Sigmoid colon (tissue), 7 donors: ENCODE measurements around the gene CDNF. TPM values are rescaled to one million over a fixed set of nuclear protein-coding genes. Genes with fewer than 3 reads are reported as not detected.

Source experiments
- DNase-seq: peaks from one replicate; pipeline ENCODE4 v3.0.0-alpha.2; 2019
- H3K27ac ChIP-seq, 4 donors: fragments of 200-600 bp; sonication (generic); one replicate each; pipeline ENCODE4 v1.5.1; 2016 to 2019; ENCODE audit warnings: mild to moderate bottlenecking in 1 of 4
- H3K27me3 ChIP-seq, 3 donors: fragments of 200-600 bp; sonication (generic); one replicate each; pipeline ENCODE4 v1.5.1; 2019; ENCODE audit warnings: mild to moderate bottlenecking in 1 of 3
- H3K36me3 ChIP-seq, 4 donors: fragments of 200-600 bp; sonication (generic); one replicate each; pipeline ENCODE4 v1.5.1; 2016 to 2019
- H3K4me1 ChIP-seq, 4 donors: fragments of 200-600 bp; sonication (generic); one replicate each; pipeline ENCODE4 v1.5.1; 2017 to 2019
- H3K4me3 ChIP-seq, 4 donors: fragments of 200-600 bp; sonication (generic); one replicate each; pipeline ENCODE4 v1.5.1; 2017 to 2019; ENCODE audit warnings: mild to moderate bottlenecking in 2 of 4, moderate library complexity in 1 of 4
- H3K9me3 ChIP-seq, 4 donors: fragments of 200-600 bp in 3 of 4; sonication (generic) in 3 of 4; one replicate each; pipeline versions ENCODE4 v1.5.1 to v1.6.1; 2013 to 2019
- EP300 ChIP-seq, 4 donors: sonication (generic); formaldehyde crosslinking; IDR thresholded peaks; one replicate each; pipeline ENCODE4 v1.6.1; 2017; ENCODE audit warnings: antibody characterized with exemption in 4 of 4
- POLR2A ChIP-seq, 2 donors: fragments of 450-650 bp; IDR thresholded peaks; one replicate each; pipeline ENCODE4 v1.6.1; 2016; ENCODE audit warnings: antibody characterized with exemption in 2 of 2, mild to moderate bottlenecking in 2 of 2, moderate library complexity in 2 of 2
- POLR2AphosphoS5 ChIP-seq, 4 donors: sonication (generic); formaldehyde crosslinking; IDR thresholded peaks; one replicate each; pipeline ENCODE4 v1.6.1; 2017; ENCODE audit warnings: antibody characterized with exemption in 4 of 4
- WGBS, 2 donors: extraction: QIAGEN DNeasy Blood & Tissue Kit; methylation state at CpG; one replicate each; pipeline ENCODE4 v1.1.7; 2013; 5-methylcytosine and 5-hydroxymethylcytosine counted together
- intact Hi-C: fragments of 100-400 bp; cut with DNase I; formaldehyde crosslinking; loops from one replicate; pipeline ENCODE4 v1.15.1; 2023
- polyA plus RNA-seq, 3 donors: library from polyadenylated mRNA; stranded (reverse); fragments of 200-250 nt; gene quantifications; one replicate each; pipeline ENCODE4 v1.2.3, GENCODE V29; 2013
- total RNA-seq, 4 donors: library from RNA; depleted of rRNA; stranded (reverse); fragments of >200 nt; gene quantifications; one replicate each; pipeline ENCODE4 v1.1.0, GENCODE V29; 2016
- TF ChIP-seq, protein P1 (sequence below), 4 experiments: fragments of 450-650 bp in 3 of 4; fragments of 200-600 bp in 1 of 4; IDR thresholded peaks; one replicate each; pipeline ENCODE4 v1.5.1; 2016 to 2019; ENCODE audit warnings: antibody characterized with exemption in 4 of 4, mild to moderate bottlenecking in 3 of 4, moderate library complexity in 2 of 4
- donor health status: healthy with polysubstance abuse.
- donor health status: Bipolar disorder and iron deficiency.
- donor health status: healthy.

The CDNF gene
- total and polyA plus RNA-seq, 7 donors: 0.95 to 2.9 (median 1.8) TPM; not detected in 3

DNA sequence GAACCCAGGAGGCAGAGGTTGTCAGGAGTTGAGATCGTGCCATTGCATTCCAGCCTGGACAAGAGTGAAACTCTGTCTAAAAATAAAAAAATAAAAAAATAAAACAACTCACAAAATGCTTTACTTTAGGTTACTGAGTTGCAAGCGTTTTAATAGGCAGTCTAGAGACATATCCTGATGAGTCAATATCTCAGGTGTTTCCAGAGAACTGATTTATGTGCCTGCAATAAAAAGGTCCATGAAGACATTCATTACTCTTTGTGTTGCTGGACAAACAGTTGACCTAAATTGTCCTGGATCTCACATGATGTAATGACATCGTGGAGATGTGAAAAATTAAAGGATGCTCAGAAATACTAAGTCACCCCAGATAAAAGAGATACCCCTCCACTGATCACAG, 31.5 kb downstream of the CDNF start:
- Histone ChIP-seq H3K4me1 (no peaks in the 10 kb centered on the region), H3K27ac (no peak overlapping the region), H3K9me3 (no peaks in the 10 kb centered on the region), H3K36me3 (no peaks in the 10 kb centered on the region), H3K27me3 (no peaks in the 10 kb centered on the region), H3K4me3 (no peak overlapping the region)
- whole genome bisulfite sequencing, 2 donors: 29 to 73% methylated on average over 3 of the region's 3 CpGs
- intact Hi-C loops: no loop called here
- DNase-seq: no peak
- TF ChIP-seq EP300 (IDR thresholded peaks at IDR 0.05) (no peak), POLR2A (IDR thresholded peaks at IDR 0.05) (no peak), POLR2AphosphoS5 (IDR thresholded peaks at IDR 0.05) (no peak)
- TF ChIP-seq, protein P1, sequence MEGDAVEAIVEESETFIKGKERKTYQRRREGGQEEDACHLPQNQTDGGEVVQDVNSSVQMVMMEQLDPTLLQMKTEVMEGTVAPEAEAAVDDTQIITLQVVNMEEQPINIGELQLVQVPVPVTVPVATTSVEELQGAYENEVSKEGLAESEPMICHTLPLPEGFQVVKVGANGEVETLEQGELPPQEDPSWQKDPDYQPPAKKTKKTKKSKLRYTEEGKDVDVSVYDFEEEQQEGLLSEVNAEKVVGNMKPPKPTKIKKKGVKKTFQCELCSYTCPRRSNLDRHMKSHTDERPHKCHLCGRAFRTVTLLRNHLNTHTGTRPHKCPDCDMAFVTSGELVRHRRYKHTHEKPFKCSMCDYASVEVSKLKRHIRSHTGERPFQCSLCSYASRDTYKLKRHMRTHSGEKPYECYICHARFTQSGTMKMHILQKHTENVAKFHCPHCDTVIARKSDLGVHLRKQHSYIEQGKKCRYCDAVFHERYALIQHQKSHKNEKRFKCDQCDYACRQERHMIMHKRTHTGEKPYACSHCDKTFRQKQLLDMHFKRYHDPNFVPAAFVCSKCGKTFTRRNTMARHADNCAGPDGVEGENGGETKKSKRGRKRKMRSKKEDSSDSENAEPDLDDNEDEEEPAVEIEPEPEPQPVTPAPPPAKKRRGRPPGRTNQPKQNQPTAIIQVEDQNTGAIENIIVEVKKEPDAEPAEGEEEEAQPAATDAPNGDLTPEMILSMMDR (IDR thresholded peaks at IDR 0.05): no peak

DNA sequence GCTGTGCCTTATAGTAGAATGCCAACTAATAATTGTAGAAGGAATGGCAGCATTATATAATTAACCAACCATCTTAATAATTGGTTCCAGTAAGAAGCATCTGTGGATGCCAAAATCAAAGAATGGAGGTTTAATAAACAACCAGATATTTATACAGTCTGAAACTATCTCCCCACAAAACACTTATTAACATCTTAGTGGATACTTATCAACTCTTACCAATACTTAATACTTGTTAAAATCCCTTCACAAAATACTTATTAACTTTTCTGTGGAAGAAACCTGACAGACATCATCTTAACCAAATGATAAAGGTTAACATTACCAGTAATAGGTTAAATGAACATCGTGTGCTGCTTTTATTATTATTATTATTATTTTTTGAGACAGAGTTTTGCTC, 34.0 kb downstream of the CDNF start:
- no peaks in the 10 kb centered on the region for H3K27me3 ChIP-seq
- H3K36me3 ChIP-seq: no peaks in the 10 kb centered on the region
- DNase-seq: no peak
- H3K9me3 ChIP-seq: no peaks in the 10 kb centered on the region
- WGBS, 2 donors: 0 to 43% methylated on average over 1 of the region's 1 CpG
- H3K4me1 ChIP-seq: no peaks in the 10 kb centered on the region
- TF ChIP-seq, protein P1 (IDR thresholded peaks at IDR 0.05): no peak
- TF ChIP-seq POLR2AphosphoS5 (IDR thresholded peaks at IDR 0.05): no peak
- TF ChIP-seq EP300 (IDR thresholded peaks at IDR 0.05): no peak
- TF ChIP-seq POLR2A (IDR thresholded peaks at IDR 0.05): no peak
- H3K4me3 ChIP-seq: no peak overlapping the region
- intact Hi-C loops: no loop called here
- no peak overlapping the region for H3K27ac ChIP-seq

DNA sequence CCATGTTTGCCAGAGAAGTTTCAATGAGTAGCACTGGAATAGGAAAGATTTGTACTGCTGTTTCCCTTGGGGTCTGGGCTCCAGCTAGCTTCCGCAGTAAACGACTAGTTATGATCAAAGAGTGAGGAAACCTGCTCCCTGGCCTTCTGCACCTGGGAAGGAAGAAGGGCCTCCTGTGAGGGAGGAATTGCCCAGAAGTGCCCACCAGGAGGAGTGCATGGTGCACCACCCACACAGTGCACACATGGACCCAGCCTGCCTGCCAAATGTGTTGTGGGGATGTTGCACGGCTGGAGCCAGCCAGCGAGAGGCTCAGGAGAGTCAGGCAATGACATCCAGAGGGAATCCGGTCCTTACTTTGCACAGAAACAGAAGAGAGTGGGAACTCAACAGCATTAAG, 36.1 kb downstream of the CDNF start:
- no peak overlapping the region for H3K27ac ChIP-seq
- 75 to 79% methylated on average over 5 of the region's 5 CpGs for WGBS, 2 donors
- H3K36me3 ChIP-seq: no peaks in the 10 kb centered on the region
- no peaks in the 10 kb centered on the region for H3K4me1 ChIP-seq
- H3K9me3 ChIP-seq: no peaks in the 10 kb centered on the region
- DNase-seq: no peak
- H3K27me3 ChIP-seq: no peaks in the 10 kb centered on the region
- H3K4me3 ChIP-seq: no peak overlapping the region
- no peak for TF ChIP-seq POLR2A (IDR thresholded peaks at IDR 0.05)
- intact Hi-C loops: no loop called here

DNA sequence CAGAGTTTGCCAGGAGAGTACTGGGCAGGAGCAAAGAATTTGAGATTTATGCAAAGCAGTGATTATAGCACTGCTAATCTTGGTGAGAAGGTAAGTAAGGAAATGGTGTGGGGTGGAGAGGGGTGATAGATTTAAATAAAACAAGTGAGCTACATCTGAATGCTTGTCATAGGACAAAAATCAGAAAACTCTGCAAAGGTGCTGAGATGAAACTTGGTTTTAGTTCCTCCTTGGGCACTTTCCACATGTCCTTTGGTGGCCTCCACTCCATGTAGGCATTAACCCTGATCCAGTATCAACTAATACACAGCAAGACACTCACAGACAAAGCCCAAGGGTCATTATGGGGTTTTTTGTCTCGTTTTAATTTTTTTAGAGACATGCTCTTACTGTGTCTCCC, 37.4 kb downstream of the CDNF start:
- intact Hi-C loops: no loop called here
- H3K4me1 ChIP-seq: no peaks in the 10 kb centered on the region
- no peaks in the 10 kb centered on the region for H3K9me3 ChIP-seq
- 58 to 65% methylated on average over 1 of the region's 1 CpG for WGBS, 2 donors
- no peak for TF ChIP-seq POLR2AphosphoS5 (IDR thresholded peaks at IDR 0.05)
- TF ChIP-seq POLR2A (IDR thresholded peaks at IDR 0.05): no peak
- TF ChIP-seq EP300 (IDR thresholded peaks at IDR 0.05): no peak
- TF ChIP-seq, protein P1 (IDR thresholded peaks at IDR 0.05): no peak
- no peaks in the 10 kb centered on the region for H3K36me3 ChIP-seq
- no peak overlapping the region for H3K27ac ChIP-seq
- H3K27me3 ChIP-seq: no peaks in the 10 kb centered on the region
- DNase-seq: no peak
- H3K4me3 ChIP-seq: no peak overlapping the region

DNA sequence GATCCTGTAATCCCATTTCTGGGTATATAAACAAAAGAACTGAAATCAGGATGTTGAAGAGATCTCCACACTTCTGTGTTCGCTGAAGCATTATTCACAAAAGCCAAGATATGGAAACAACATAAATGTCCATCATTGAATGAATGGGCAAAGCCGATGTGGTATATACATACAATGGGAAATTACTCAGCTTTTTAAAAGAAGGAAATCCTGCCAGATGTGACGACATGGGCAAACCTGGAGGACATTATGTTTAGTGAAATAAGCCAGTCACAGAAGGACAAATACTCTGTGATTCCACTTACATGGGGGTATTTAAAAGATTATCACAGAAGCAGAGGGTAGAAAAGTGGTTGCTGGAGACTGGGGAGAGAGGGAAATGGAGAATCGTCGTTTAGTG, 39.2 kb downstream of the CDNF start:
- H3K27me3 ChIP-seq: no peaks in the 10 kb centered on the region
- no peak overlapping the region for H3K4me3 ChIP-seq
- H3K4me1 ChIP-seq: no peaks in the 10 kb centered on the region
- DNase-seq: no peak
- 34 to 66% methylated on average over 5 of the region's 5 CpGs for WGBS, 2 donors
- intact Hi-C loops: no loop called here
- no peaks in the 10 kb centered on the region for H3K36me3 ChIP-seq
- no peaks in the 10 kb centered on the region for H3K9me3 ChIP-seq
- no peak overlapping the region for H3K27ac ChIP-seq
- TF ChIP-seq, protein P1 (IDR thresholded peaks at IDR 0.05): no peak
- no peak for TF ChIP-seq POLR2AphosphoS5 (IDR thresholded peaks at IDR 0.05)
- no peak for TF ChIP-seq EP300 (IDR thresholded peaks at IDR 0.05)
- no peak for TF ChIP-seq POLR2A (IDR thresholded peaks at IDR 0.05)
